GM12878 (cell line): ENCODE results near the gene WBP11. TPM values are rescaled to one million over a fixed set of nuclear protein-coding genes. Genes with fewer than 3 reads are reported as not detected.

Experiments
- BMI1 ChIP-seq: fragments of 450-650 bp; IDR thresholded peaks from 2 replicates; pipeline ENCODE4 v1.6.1; 2016; ENCODE audit warnings: mild to moderate bottlenecking, moderate library complexity, borderline replicate concordance
- BRCA1 ChIP-seq: IDR thresholded peaks from 2 replicates; pipeline ENCODE4 v1.6.1; 2011; ENCODE audit warnings: low read depth, low read length, improper control_type of control experiment
- CHD2 ChIP-seq: IDR thresholded peaks from 2 replicates; pipeline ENCODE4 v1.6.1; 2011; ENCODE audit warnings: low read depth, low read length, improper control_type of control experiment, borderline replicate concordance
- DPF2 ChIP-seq: fragments of 450-650 bp; IDR thresholded peaks from 2 replicates; pipeline ENCODE4 v1.6.1; 2017; ENCODE audit warnings: mild to moderate bottlenecking
- EZH2 ChIP-seq: IDR thresholded peaks from 2 replicates; pipeline ENCODE4 v1.6.1; 2012; ENCODE audit warnings: low read depth, mild to moderate bottlenecking, control low read depth, inconsistent platforms, low read length, borderline replicate concordance; ENCODE audit not compliant: control insufficient read depth
- HDGF ChIP-seq: fragments of 450-650 bp; IDR thresholded peaks from 2 replicates; pipeline ENCODE4 v1.6.1; 2016; ENCODE audit warnings: antibody characterized with exemption
- MEF2B ChIP-seq: fragments of 450-650 bp; IDR thresholded peaks from 2 replicates; pipeline ENCODE4 v1.6.1; 2018; ENCODE audit warnings: mild to moderate bottlenecking, moderate library complexity; ENCODE audit not compliant: partially characterized antibody, poor library complexity, severe bottlenecking
- MXI1 ChIP-seq: fragments of 150-350 bp; IDR thresholded peaks from 2 replicates; pipeline ENCODE4 v1.6.1; 2011; ENCODE audit warnings: low read depth, mild to moderate bottlenecking, inconsistent platforms, low read length, improper control_type of control experiment
- NBN ChIP-seq: fragments of 450-650 bp; IDR thresholded peaks from 2 replicates; pipeline ENCODE4 v1.6.1; 2016
- NFYA ChIP-seq: IDR thresholded peaks from 2 replicates; pipeline ENCODE4 v1.6.1; 2011; ENCODE audit warnings: low read depth, mild to moderate bottlenecking, low read length, improper control_type of control experiment, borderline replicate concordance
- NR2C2 ChIP-seq: IDR thresholded peaks from 2 replicates; pipeline ENCODE4 v1.6.1; 2011; ENCODE audit warnings: borderline replicate concordance, low read depth; ENCODE audit not compliant: control insufficient read depth, insufficient read length
- POLR2AphosphoS5 ChIP-seq: IDR thresholded peaks from 2 replicates; pipeline ENCODE4 v1.6.1; 2011; ENCODE audit warnings: mild to moderate bottlenecking, low read length, inconsistent platforms
- RAD21 ChIP-seq: IDR thresholded peaks from 2 replicates; pipeline ENCODE4 v1.6.1; 2011; ENCODE audit warnings: mild to moderate bottlenecking, low read depth, low read length, moderate library complexity; ENCODE audit not compliant: insufficient read depth
- RUNX3 ChIP-seq: IDR thresholded peaks from 2 replicates; pipeline ENCODE4 v1.6.1; 2012; ENCODE audit warnings: low read length, inconsistent platforms
- SMAD1 ChIP-seq: fragments of 450-650 bp; IDR thresholded peaks from 2 replicates; pipeline ENCODE4 v1.6.1; 2018; ENCODE audit warnings: mild to moderate bottlenecking, low read depth; ENCODE audit not compliant: partially characterized antibody
- TAF1 ChIP-seq: IDR thresholded peaks from 2 replicates; pipeline ENCODE4 v1.6.1; 2011; ENCODE audit warnings: mild to moderate bottlenecking, low read depth, low read length, borderline replicate concordance
- polyA plus RNA-seq, 11 experiments: library from polyadenylated mRNA; depleted of rRNA in 4 of 11; unstranded in 6 of 11; stranded (reverse) in 5 of 11; fragments of >200 nt; fragmentation: Nextera tagmentation in 4 of 11; fragmentation: Illumina TruSeq in 1 of 11; extraction: Ambion mirVana in 4 of 11; extraction: Trizol in 1 of 11; gene quantifications; 1 replicate in 1 of 11; 2 replicates in 10 of 11; pipeline versions ENCODE4 v1.2.1 to v1.2.3, GENCODE V29; 2011 to 2016; ENCODE audit warnings: inconsistent platforms in 2 of 11, missing spikeins in 2 of 11, low read depth in 1 of 11
- total RNA-seq, 4 experiments: library from RNA; depleted of rRNA in 3 of 4; stranded (reverse); fragments of >200 nt in 3 of 4; fragmentation: Illumina TruSeq in 1 of 4; extraction: Trizol in 1 of 4; gene quantifications; 2 replicates each; pipeline versions ENCODE4 v1.2.1 to v1.2.3, GENCODE V29; 2013 to 2021
- TF ChIP-seq, protein P1 (sequence below): fragments of 450-650 bp; IDR thresholded peaks from 2 replicates; pipeline ENCODE4 v1.6.1; 2016; ENCODE audit warnings: mild to moderate bottlenecking, moderate library complexity, borderline replicate concordance
- TF ChIP-seq, protein P2 (sequence below): IDR thresholded peaks from 2 replicates; pipeline ENCODE4 v1.6.1; 2012; ENCODE audit warnings: low read length, inconsistent platforms
- TF ChIP-seq, protein P3 (sequence below): IDR thresholded peaks from 2 replicates; pipeline ENCODE4 v1.6.1; 2012; ENCODE audit warnings: low read depth, low read length, improper control_type of control experiment
- TF ChIP-seq, protein P4 (sequence below): fragments of 450-650 bp; IDR thresholded peaks from 2 replicates; pipeline ENCODE4 v1.6.1; 2017; ENCODE audit warnings: mild to moderate bottlenecking, moderate library complexity

The WBP11 gene
- total and polyA plus RNA-seq, 10 of the 15 experiments (the other 5 are each of a cell fraction or from before 2014, with no cell fraction given), result 11.5 to 107 (median 29.1) TPM

DNA sequence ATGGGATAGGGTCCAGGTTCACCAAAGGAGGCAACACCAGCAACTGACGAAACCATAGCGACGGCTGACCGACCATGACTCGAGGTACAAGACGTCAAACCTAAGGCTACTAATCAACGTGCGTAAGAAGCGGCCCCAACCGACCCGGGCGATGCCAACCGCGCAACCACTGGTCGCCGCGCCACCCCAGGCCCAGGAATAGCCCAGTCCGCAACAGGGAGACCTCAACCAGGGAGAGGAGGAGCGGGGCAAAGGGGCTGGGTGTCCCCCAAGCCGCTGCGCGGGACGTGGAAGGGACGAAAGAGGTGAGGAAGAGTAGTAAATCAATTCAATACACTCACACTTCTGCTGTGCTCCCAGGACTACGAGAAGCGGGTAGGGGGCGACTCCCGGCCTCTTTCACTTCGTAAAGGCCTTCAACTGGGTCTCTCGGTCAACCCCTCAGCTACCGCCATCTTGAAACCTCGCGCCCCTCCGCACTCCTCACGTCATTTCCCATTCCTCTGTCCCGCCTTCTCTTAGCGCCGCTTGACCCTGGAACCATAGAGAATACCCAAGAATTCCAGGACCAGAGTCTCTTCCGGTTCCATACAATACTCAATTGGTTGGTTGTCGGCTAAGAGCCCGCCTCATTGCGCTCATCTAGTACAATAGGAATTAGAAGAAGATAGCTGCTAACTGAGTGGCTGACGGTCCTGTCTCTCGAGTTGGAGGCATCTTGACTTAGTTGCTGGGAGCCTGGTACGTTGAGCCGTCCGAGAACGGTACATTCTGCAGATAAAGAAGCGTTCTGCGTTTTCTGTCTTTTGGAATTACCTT, at the start of gene WBP11, which contains the start of gene C12orf60 (continued):
- TF ChIP-seq CHD2 (peak; percentile 85; the same call in 1 of the 2 replicates), POLR2AphosphoS5 (peak; percentile 95), NFYA (peak; percentile 51), MEF2B (no peak), DPF2 (0 out of 2 replicates have a peak, but pooled peaks have one; percentile 46), RUNX3 (peak; percentile 59), SMAD1 (peak; percentile 63), EZH2 (no peak), RAD21 (no peak), MXI1 (no peak), NR2C2 (no peak), BRCA1 (no peak), TAF1 (peak; percentile 90; the same call in 1 of the 2 replicates), BMI1 (peak; percentile 25; the same call in 1 of the 2 replicates), HDGF (no peak; the same call in 1 of the 2 replicates), NBN (peak; percentile 71)
- TF ChIP-seq, protein P1, sequence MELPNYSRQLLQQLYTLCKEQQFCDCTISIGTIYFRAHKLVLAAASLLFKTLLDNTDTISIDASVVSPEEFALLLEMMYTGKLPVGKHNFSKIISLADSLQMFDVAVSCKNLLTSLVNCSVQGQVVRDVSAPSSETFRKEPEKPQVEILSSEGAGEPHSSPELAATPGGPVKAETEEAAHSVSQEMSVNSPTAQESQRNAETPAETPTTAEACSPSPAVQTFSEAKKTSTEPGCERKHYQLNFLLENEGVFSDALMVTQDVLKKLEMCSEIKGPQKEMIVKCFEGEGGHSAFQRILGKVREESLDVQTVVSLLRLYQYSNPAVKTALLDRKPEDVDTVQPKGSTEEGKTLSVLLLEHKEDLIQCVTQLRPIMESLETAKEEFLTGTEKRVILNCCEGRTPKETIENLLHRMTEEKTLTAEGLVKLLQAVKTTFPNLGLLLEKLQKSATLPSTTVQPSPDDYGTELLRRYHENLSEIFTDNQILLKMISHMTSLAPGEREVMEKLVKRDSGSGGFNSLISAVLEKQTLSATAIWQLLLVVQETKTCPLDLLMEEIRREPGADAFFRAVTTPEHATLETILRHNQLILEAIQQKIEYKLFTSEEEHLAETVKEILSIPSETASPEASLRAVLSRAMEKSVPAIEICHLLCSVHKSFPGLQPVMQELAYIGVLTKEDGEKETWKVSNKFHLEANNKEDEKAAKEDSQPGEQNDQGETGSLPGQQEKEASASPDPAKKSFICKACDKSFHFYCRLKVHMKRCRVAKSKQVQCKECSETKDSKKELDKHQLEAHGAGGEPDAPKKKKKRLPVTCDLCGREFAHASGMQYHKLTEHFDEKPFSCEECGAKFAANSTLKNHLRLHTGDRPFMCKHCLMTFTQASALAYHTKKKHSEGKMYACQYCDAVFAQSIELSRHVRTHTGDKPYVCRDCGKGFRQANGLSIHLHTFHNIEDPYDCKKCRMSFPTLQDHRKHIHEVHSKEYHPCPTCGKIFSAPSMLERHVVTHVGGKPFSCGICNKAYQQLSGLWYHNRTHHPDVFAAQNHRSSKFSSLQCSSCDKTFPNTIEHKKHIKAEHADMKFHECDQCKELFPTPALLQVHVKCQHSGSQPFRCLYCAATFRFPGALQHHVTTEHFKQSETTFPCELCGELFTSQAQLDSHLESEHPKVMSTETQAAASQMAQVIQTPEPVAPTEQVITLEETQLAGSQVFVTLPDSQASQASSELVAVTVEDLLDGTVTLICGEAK, result peak; percentile 95
- TF ChIP-seq, protein P2, sequence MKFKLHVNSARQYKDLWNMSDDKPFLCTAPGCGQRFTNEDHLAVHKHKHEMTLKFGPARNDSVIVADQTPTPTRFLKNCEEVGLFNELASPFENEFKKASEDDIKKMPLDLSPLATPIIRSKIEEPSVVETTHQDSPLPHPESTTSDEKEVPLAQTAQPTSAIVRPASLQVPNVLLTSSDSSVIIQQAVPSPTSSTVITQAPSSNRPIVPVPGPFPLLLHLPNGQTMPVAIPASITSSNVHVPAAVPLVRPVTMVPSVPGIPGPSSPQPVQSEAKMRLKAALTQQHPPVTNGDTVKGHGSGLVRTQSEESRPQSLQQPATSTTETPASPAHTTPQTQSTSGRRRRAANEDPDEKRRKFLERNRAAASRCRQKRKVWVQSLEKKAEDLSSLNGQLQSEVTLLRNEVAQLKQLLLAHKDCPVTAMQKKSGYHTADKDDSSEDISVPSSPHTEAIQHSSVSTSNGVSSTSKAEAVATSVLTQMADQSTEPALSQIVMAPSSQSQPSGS, result peak; percentile 24; the same call in 1 of the 2 replicates
- TF ChIP-seq, protein P3, sequence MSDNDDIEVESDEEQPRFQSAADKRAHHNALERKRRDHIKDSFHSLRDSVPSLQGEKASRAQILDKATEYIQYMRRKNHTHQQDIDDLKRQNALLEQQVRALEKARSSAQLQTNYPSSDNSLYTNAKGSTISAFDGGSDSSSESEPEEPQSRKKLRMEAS, result no peak
- TF ChIP-seq, protein P4, sequence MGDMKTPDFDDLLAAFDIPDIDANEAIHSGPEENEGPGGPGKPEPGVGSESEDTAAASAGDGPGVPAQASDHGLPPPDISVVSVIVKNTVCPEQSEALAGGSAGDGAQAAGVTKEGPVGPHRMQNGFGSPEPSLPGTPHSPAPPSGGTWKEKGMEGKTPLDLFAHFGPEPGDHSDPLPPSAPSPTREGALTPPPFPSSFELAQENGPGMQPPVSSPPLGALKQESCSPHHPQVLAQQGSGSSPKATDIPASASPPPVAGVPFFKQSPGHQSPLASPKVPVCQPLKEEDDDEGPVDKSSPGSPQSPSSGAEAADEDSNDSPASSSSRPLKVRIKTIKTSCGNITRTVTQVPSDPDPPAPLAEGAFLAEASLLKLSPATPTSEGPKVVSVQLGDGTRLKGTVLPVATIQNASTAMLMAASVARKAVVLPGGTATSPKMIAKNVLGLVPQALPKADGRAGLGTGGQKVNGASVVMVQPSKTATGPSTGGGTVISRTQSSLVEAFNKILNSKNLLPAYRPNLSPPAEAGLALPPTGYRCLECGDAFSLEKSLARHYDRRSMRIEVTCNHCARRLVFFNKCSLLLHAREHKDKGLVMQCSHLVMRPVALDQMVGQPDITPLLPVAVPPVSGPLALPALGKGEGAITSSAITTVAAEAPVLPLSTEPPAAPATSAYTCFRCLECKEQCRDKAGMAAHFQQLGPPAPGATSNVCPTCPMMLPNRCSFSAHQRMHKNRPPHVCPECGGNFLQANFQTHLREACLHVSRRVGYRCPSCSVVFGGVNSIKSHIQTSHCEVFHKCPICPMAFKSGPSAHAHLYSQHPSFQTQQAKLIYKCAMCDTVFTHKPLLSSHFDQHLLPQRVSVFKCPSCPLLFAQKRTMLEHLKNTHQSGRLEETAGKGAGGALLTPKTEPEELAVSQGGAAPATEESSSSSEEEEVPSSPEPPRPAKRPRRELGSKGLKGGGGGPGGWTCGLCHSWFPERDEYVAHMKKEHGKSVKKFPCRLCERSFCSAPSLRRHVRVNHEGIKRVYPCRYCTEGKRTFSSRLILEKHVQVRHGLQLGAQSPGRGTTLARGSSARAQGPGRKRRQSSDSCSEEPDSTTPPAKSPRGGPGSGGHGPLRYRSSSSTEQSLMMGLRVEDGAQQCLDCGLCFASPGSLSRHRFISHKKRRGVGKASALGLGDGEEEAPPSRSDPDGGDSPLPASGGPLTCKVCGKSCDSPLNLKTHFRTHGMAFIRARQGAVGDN, result 0 out of 2 replicates have a peak, but pooled peaks have one; percentile 22
